H1 (cell line): ENCODE results near the gene KIAA0319L. TPM values are rescaled to one million over a fixed set of nuclear protein-coding genes. Genes with fewer than 3 reads are reported as not detected.

Experiments
- CHD1 ChIP-seq: IDR thresholded peaks from 2 replicates; pipeline ENCODE4 v1.6.1; 2012; ENCODE audit warnings: low read depth, low read length, improper control_type of control experiment
- CTCF ChIP-seq, 3 experiments: IDR thresholded peaks; 1 replicate in 2 of 3; 2 replicates in 1 of 3; pipeline versions ENCODE4 v1.5.1 to v1.6.1; 2011; ENCODE audit warnings: low read length in 3 of 3, mild to moderate bottlenecking in 3 of 3, inconsistent platforms in 2 of 3, low read depth in 1 of 3, moderate library complexity in 1 of 3; ENCODE audit not compliant: insufficient read depth in 1 of 3; ENCODE audit errors: control extremely low read depth in 1 of 3
- RXRA ChIP-seq: IDR thresholded peaks from 2 replicates; pipeline ENCODE4 v1.6.1; 2011; ENCODE audit warnings: low read depth, mild to moderate bottlenecking, low read length, moderate library complexity; ENCODE audit not compliant: insufficient read depth
- SP4 ChIP-seq: IDR thresholded peaks from 2 replicates; pipeline ENCODE4 v1.6.1; 2012; ENCODE audit warnings: low read length, inconsistent platforms
- polyA plus RNA-seq, 7 experiments: library from polyadenylated mRNA; depleted of rRNA in 3 of 7; stranded (reverse) in 5 of 7; unstranded in 2 of 7; fragments of >200 nt in 5 of 7; fragments of 200-250 nt in 2 of 7; gene quantifications; 1 replicate in 5 of 7; 2 replicates in 1 of 7; 4 replicates in 1 of 7; pipeline versions ENCODE4 v1.2.1 to v1.2.3, GENCODE V29; 2011 to 2013; ENCODE audit warnings: missing spikeins in 2 of 7, mixed read lengths in 2 of 7
- total RNA-seq: library from RNA; stranded (reverse); fragmentation: NEBNext Ultra II Directional; extraction: Animal tissue kit (Norgen Biotek cat#: 25700); gene quantifications from 2 replicates; pipeline ENCODE4 v1.2.1, GENCODE V29; 2021
- TF ChIP-seq, protein P1 (sequence below): fragments of 300-600 bp; sonication (generic); IDR thresholded peaks from 2 replicates; pipeline ENCODE4 v1.7.1; 2012; ENCODE audit warnings: low read length, moderate library complexity, mild to moderate bottlenecking, inconsistent platforms; ENCODE audit not compliant: insufficient replicate concordance
- TF ChIP-seq, protein P2 (sequence below): IDR thresholded peaks from 2 replicates; pipeline ENCODE4 v1.6.1; 2012; ENCODE audit warnings: inconsistent platforms

Gene KIAA0319L
- total and polyA plus RNA-seq, 2 of the 8 experiments (the other 6 are each of a cell fraction or from before 2014, with no cell fraction given): 40.1 to 55.7 TPM

- TF ChIP-seq CTCF (IDR thresholded peaks at IDR 0.05; ENCODE audit: control extremely low read depth in 1 of 3, insufficient read depth in 1 of 3, low read depth in 1 of 3, low read length in 3 of 3) (no peak), CHD1 (no peak), SP4 (no peak), RXRA (no peak)
- TF ChIP-seq, protein P1, sequence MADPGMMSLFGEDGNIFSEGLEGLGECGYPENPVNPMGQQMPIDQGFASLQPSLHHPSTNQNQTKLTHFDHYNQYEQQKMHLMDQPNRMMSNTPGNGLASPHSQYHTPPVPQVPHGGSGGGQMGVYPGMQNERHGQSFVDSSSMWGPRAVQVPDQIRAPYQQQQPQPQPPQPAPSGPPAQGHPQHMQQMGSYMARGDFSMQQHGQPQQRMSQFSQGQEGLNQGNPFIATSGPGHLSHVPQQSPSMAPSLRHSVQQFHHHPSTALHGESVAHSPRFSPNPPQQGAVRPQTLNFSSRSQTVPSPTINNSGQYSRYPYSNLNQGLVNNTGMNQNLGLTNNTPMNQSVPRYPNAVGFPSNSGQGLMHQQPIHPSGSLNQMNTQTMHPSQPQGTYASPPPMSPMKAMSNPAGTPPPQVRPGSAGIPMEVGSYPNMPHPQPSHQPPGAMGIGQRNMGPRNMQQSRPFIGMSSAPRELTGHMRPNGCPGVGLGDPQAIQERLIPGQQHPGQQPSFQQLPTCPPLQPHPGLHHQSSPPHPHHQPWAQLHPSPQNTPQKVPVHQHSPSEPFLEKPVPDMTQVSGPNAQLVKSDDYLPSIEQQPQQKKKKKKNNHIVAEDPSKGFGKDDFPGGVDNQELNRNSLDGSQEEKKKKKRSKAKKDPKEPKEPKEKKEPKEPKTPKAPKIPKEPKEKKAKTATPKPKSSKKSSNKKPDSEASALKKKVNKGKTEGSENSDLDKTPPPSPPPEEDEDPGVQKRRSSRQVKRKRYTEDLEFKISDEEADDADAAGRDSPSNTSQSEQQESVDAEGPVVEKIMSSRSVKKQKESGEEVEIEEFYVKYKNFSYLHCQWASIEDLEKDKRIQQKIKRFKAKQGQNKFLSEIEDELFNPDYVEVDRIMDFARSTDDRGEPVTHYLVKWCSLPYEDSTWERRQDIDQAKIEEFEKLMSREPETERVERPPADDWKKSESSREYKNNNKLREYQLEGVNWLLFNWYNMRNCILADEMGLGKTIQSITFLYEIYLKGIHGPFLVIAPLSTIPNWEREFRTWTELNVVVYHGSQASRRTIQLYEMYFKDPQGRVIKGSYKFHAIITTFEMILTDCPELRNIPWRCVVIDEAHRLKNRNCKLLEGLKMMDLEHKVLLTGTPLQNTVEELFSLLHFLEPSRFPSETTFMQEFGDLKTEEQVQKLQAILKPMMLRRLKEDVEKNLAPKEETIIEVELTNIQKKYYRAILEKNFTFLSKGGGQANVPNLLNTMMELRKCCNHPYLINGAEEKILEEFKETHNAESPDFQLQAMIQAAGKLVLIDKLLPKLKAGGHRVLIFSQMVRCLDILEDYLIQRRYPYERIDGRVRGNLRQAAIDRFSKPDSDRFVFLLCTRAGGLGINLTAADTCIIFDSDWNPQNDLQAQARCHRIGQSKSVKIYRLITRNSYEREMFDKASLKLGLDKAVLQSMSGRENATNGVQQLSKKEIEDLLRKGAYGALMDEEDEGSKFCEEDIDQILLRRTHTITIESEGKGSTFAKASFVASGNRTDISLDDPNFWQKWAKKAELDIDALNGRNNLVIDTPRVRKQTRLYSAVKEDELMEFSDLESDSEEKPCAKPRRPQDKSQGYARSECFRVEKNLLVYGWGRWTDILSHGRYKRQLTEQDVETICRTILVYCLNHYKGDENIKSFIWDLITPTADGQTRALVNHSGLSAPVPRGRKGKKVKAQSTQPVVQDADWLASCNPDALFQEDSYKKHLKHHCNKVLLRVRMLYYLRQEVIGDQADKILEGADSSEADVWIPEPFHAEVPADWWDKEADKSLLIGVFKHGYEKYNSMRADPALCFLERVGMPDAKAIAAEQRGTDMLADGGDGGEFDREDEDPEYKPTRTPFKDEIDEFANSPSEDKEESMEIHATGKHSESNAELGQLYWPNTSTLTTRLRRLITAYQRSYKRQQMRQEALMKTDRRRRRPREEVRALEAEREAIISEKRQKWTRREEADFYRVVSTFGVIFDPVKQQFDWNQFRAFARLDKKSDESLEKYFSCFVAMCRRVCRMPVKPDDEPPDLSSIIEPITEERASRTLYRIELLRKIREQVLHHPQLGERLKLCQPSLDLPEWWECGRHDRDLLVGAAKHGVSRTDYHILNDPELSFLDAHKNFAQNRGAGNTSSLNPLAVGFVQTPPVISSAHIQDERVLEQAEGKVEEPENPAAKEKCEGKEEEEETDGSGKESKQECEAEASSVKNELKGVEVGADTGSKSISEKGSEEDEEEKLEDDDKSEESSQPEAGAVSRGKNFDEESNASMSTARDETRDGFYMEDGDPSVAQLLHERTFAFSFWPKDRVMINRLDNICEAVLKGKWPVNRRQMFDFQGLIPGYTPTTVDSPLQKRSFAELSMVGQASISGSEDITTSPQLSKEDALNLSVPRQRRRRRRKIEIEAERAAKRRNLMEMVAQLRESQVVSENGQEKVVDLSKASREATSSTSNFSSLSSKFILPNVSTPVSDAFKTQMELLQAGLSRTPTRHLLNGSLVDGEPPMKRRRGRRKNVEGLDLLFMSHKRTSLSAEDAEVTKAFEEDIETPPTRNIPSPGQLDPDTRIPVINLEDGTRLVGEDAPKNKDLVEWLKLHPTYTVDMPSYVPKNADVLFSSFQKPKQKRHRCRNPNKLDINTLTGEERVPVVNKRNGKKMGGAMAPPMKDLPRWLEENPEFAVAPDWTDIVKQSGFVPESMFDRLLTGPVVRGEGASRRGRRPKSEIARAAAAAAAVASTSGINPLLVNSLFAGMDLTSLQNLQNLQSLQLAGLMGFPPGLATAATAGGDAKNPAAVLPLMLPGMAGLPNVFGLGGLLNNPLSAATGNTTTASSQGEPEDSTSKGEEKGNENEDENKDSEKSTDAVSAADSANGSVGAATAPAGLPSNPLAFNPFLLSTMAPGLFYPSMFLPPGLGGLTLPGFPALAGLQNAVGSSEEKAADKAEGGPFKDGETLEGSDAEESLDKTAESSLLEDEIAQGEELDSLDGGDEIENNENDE: no peak
- TF ChIP-seq, protein P2, sequence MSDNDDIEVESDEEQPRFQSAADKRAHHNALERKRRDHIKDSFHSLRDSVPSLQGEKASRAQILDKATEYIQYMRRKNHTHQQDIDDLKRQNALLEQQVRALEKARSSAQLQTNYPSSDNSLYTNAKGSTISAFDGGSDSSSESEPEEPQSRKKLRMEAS: no peak
Measured at GRCh38 chr1:35594005-35594760, 37.0 kb upstream of the KIAA0319L start (continued).
